ENCODE data around the gene DR1.

The DR1 gene

GRCh38 chr1:93395195-93395594, 49.5 kb downstream of the DR1 start:
- no peak for DNase-seq

- DNase-seq = no peak
These were observed 54.1 kb downstream of the DR1 start for GRCh38 chr1:93399781-93400180.

GRCh38 chr1:93408203-93408602, 62.5 kb downstream of the DR1 start:
- DNase-seq = no peak

- DNase-seq = no peak
These were observed 65.3 kb downstream of the DR1 start for GRCh38 chr1:93411000-93411399.

GRCh38 chr1:93414749-93415148, 69.0 kb downstream of the DR1 start:
- DNase-seq = no peak

GRCh38 chr1:93415296-93415695, 69.6 kb downstream of the DR1 start:
- no peak for DNase-seq

- no peak for DNase-seq
These were observed 70.5 kb downstream of the DR1 start for GRCh38 chr1:93416183-93416582.

All from NCI-H2171 (cell line).